ENCODE data around the gene GNB1.

GNB1 gene

GRCh38 chr1:1895456-1896336 is 4.8 kb upstream of the GNB1 start:
- no peak for TF ChIP-seq CTCF (IDR thresholded peaks at IDR 0.05; ENCODE audit: extremely low read depth, missing control alignments)
- no peak for DNase-seq (ENCODE audit: low spot score)

GRCh38 chr1:1895060-1895418 is 4.2 kb upstream of the GNB1 start:
- DNase-seq (ENCODE audit: low spot score) = no peak
- no peak for TF ChIP-seq CTCF (IDR thresholded peaks at IDR 0.05; ENCODE audit: extremely low read depth, missing control alignments)

DNA sequence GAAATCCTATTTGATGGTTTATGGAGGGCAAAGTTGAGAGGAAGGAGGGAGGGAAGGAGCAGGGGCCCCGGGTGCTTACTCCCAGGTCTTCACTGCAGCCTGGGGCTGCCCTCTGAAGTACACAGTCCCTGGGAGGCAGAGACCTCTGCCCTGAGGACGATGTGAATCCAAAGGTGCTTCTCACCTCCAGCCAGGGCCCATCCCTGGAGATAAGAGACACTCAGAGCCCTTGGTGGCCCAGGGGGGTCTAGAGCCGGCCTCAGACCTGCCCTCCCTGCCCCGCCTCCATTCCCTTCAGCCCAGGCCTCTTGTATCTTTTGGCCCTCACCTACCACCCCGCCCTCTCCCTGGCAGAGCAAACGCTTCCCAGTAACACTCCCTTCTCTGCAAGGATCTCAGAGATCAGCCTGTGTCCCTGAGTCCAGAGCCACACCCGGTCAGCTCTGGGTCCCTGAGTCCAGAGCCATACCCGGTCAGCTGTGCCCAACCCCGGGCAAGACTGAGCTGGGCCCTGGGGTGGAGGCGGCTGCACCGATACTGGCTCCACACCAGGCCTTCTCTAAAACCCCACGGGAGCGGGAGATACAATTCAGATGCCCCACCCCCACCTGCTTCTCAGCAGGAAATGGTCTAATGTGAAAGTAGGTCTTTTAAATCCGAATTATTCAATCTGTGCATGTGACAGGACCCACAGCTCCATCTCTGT is 3.6 kb upstream of the GNB1 start:
- no peak for DNase-seq (ENCODE audit: low spot score)
- TF ChIP-seq CTCF (IDR thresholded peaks at IDR 0.05; ENCODE audit: extremely low read depth, missing control alignments) = no peak

- no peak for TF ChIP-seq CTCF (IDR thresholded peaks at IDR 0.05; ENCODE audit: extremely low read depth, missing control alignments)
- no peak for DNase-seq (ENCODE audit: low spot score)
Observed at GRCh38 chr1:1893997-1894353, 3.1 kb upstream of the GNB1 start.

GRCh38 chr1:1893291-1893985 is 2.6 kb upstream of the GNB1 start:
- DNase-seq (ENCODE audit: low spot score) = no peak
- TF ChIP-seq CTCF (IDR thresholded peaks at IDR 0.05; ENCODE audit: extremely low read depth, missing control alignments) = no peak

DNA sequence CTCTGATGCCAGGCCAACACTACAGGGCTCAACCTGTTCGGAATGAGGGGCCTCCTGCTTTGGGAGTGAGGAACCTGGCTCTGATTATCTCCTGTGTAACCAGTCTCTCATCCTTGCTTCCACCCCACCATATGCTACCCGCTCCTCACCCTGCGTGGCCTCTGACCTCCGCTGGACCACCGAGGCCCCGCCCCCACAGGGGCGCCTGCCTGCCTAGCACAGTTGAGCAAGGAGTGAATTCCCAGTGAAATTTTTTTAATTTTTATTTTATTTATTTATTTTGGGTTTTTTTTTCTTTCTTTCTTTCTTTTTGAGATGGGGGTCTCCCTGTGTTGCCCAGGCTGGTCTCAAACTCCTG is 1.9 kb upstream of the GNB1 start:
- no peak for DNase-seq (ENCODE audit: low spot score)
- no peak for TF ChIP-seq CTCF (IDR thresholded peaks at IDR 0.05; ENCODE audit: extremely low read depth, missing control alignments)
